ENCODE results near the gene TMEM247.

GRCh38 chr2:46506131-46506706 lies 26.9 kb downstream of the TMEM247 start:
- TF ChIP-seq CTCF (IDR thresholded peaks at IDR 0.05) (no peak), POLR2A (IDR thresholded peaks at IDR 0.05) (no peak)

All from testis (tissue), 2 donors.